ENCODE results near the gene WASF2. TPM values are rescaled to one million over a fixed set of nuclear protein-coding genes. Genes with fewer than 3 reads are reported as not detected.

Gene WASF2, protein sequence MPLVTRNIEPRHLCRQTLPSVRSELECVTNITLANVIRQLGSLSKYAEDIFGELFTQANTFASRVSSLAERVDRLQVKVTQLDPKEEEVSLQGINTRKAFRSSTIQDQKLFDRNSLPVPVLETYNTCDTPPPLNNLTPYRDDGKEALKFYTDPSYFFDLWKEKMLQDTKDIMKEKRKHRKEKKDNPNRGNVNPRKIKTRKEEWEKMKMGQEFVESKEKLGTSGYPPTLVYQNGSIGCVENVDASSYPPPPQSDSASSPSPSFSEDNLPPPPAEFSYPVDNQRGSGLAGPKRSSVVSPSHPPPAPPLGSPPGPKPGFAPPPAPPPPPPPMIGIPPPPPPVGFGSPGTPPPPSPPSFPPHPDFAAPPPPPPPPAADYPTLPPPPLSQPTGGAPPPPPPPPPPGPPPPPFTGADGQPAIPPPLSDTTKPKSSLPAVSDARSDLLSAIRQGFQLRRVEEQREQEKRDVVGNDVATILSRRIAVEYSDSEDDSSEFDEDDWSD
- 45.0 to 58.6 TPM (median 53.3 TPM) in 5 replicates for total RNA-seq (2022; extraction: Qiagen RNA extraction)

DNA sequence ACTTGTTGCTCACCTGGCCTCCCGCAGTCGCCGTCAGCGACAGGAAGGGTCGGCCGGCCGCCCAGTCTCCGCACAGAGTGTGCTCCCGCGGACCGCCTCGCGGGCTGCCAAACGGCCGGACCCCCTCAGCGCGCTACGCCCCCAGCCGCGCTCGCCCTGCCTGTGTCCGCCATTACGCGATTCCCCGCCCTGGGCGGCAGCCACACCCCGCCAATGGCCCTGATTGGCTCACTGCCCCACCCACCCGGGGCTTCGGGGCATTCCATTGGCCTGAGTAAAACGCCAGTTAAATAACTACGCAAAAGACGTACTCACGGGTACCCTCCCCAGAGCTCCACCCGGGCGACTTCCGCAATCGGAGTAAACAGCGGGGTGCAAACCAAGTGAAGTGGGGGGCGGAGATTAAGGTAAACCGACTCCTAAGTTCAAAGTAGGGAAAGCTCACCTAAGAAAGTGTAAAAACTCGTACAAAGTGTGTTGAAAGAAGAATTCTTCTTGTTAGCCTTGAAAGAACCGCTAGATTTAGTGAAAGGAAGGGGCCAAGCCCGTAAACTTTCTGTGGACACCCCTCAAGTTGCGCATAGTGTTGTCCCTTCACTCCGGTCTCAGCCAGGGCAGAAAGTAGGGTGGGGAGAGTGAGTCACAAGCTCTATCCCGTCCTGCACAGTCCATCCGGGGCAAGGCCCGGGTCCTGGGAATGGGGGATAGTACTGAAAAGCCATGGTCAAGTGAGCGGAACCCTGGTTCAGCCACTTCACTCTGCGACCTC, at the start of gene WASF2:
Gene WASF2, minus strand, starts transcription at position 195 of the 769 bp plus-strand sequence. CDS start 61,277 bp downstream, outside the sequence.

DNA sequence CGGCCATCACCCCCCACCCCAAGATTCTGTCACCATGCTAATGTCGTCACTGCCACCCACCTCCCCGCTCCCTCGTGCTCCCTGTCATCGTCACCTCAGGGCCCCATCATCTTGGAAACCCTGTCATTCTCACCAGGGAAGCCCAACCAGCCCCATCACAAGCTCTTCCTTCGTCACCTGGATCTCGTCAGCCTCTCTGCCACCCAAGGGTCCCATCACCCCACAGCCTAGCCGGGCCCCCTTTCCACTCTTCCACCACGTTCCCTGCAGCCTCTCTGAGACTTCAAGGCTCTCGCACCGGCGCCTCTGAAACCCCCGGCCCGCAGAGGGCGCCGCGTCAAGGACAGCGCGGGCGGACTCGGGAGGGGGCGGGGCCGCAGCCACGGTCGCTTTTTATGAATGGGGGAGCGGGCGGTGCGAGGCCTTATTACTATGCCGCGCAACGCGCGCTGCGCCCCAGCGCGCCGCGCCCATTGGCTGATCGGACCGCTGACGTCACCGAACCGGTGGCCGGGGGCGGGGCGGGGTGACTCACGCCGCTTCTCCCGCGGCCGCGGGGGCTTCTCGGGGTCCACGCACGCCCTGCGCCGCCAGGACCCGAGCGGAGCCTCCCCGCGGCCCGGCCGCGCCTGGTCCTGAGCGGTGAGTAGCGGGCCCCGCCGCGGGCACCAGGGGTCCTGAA, 97.7 kb downstream of the WASF2 start, which contains the start of gene GPR3:
Gene GPR3, plus strand, starts transcription at position 527 of the 682 bp plus-strand sequence. CDS start 1,177 bp downstream, outside the sequence.

DNA sequence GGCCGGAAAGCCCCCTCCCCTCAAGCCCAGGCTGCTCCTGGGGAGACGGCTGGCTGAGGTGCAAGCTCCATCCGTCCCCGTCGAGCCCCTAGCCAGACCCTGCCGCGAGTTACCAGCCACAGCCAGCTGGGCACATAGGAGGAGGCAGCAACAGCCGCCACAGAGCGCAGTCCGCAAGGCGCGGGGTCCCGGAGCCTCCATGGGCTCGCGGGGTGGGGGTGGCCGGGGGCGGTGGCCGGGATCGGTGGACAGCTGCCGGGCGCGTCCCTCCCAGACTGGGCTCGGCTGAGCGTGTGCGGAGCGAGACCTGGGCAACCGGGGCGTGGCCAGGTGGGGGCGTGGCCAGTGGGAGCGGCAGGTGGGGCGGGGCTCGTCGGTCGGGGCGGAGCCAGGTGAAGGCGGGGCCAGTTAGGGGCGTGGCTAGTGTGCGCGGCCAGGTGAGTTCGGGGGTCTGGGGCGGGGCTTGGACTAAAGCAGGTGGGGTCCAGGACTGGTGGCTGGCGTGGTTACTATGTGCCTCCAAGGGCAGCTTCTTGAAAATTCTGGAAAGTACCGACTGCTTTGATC, 106.8 kb downstream of the WASF2 start, which contains the start of gene CD164L2:
Gene CD164L2, minus strand, starts transcription at position 295 of the 567 bp plus-strand sequence. Its CDS starts 94 bp downstream, at position 201.

DNA sequence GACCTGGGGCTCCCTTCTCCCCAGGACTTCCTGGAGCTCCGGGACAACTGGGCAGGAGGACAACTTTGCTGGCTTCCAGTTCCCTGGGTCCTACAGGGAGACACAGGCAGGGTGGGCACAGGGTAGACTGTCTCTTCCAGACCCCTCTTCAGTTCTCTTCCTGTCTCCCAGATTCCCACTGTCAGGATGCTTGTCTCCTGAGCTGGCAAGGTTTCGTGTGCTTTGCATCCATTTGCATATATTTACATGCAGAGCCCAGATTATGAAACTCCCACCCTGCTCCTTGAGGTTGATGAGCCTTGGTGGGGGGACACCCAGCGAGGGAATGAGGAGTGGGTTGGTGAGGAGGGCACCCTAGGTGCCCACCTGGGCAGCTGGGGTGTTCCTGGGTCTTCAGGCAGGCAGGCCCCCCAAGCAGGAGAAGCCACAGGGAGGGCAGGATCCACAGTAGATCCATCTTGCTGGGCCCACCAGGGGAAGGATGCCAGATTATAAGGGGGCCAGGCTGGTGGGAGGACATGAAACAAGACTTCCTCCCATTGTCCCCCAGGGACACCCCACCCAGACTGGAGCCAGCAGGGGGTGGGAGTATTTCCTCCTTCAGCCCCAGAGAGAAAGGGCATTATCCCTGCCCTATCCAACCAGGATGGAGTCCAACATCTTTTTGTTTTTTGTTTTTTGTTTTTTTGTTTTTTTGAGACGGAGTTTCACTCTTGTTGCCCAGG, 115.4 kb downstream of the WASF2 start, which contains the start of gene FCN3:
Gene FCN3, minus strand, starts transcription at position 463 of the 725 bp plus-strand sequence. Its CDS starts 6 bp downstream, at position 457.

DNA sequence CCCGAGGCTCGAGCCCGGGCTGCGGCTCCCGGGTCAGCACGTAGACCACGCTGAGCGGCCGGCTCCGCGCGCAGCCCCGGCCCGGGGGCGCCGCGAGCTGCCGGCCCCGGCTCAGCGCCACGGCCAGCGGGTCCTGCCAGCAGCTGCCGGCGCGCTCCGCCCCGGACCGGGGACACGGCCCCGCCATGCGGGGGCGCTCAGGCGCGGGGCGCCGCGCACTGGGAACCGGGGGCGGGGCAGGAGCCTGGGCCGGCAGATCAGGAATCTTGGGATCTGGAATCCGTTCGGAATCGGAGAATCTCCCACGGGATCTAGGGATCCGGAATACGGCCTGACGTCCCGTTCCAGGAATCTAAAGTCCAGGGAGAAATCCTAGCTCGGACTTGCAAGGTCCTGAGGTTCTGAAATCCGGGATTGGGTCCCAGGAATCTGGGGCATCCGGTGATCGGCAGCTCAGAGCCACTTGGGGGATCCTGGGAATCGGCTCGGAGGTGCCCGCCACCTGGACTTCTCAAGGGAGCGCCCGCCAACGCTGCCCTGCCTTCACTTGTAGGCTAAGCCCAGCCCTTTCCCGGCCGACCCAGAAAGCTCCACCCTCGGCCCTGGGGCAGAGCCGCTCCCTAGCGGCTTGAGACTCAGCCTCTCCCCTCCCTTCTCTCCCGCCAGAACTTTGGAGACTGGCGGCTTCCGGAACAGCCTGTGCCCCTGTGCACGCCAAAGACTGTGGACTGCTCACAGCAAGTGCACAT, 123.4 kb downstream of the WASF2 start, which contains the start of gene MAP3K6:
Gene MAP3K6, minus strand, starts transcription at position 551 of the 749 bp plus-strand sequence. Its CDS starts 364 bp downstream, at position 187.

Other genes with a start within 250 kb of the WASF2 start
- 44.9 to 52.2 TPM (median 47.6 TPM) in 5 replicates for gene TMEM222, start 168.0 kb downstream of the WASF2 start, total RNA-seq (2022; extraction: Qiagen RNA extraction)
- gene SYTL1, start 148.1 kb downstream of the WASF2 start, total RNA-seq (2022; extraction: Qiagen RNA extraction): 0.39 to 1.1 TPM (median 0.60 TPM) in 5 replicates
- 10.5 to 20.3 TPM (median 16.3 TPM) in 5 replicates for gene MAP3K6, start 123.2 kb downstream of the WASF2 start, total RNA-seq (2022; extraction: Qiagen RNA extraction)
- not detected in 5 replicates for gene FCN3, start 115.3 kb downstream of the WASF2 start, total RNA-seq (2022; extraction: Qiagen RNA extraction)
- gene CD164L2, start 106.8 kb downstream of the WASF2 start, total RNA-seq (2022; extraction: Qiagen RNA extraction): not detected in 5 replicates
- gene GPR3, start 97.5 kb downstream of the WASF2 start, total RNA-seq (2022; extraction: Qiagen RNA extraction): 1.3 to 1.8 TPM (median 1.7 TPM) in 5 replicates
- 12.3 to 22.9 TPM (median 21.1 TPM) in 5 replicates for gene AHDC1, start 114.0 kb upstream of the WASF2 start, total RNA-seq (2022; extraction: Qiagen RNA extraction)
- not detected in 5 replicates for gene FGR, start 145.0 kb upstream of the WASF2 start, total RNA-seq (2022; extraction: Qiagen RNA extraction)
- gene IFI6, start 182.0 kb upstream of the WASF2 start, total RNA-seq (2022; extraction: Qiagen RNA extraction): 9.0 to 13.8 TPM (median 12.1 TPM) in 5 replicates
- gene FAM76A, start 235.8 kb upstream of the WASF2 start, total RNA-seq (2022; extraction: Qiagen RNA extraction): 5.4 to 7.7 TPM (median 6.7 TPM) in 5 replicates

Data from A549 treated with Mapracorat at 1 μM for 4 hours (cell line).